Neural cell (in vitro differentiated cells): ENCODE results near the gene UQCR11. TPM values are rescaled to one million over a fixed set of nuclear protein-coding genes. Genes with fewer than 3 reads are reported as not detected.
A peak's percentile ranks its signal among the peaks of the same experiment; 100 is the strongest.

Source experiments
- H2AFZ ChIP-seq: fragments of 200-600, 300-800 bp; sonication (generic), shearing (Covaris generic); 2 replicates; pipeline ENCODE4 v1.6.0; 2014; ENCODE audit warnings: low read depth, mild to moderate bottlenecking, antibody characterized with exemption, low read length, moderate library complexity
- H3F3A ChIP-seq: fragments of 200-600 bp; shearing (Covaris generic); 2 replicates; pipeline ENCODE4 v1.6.1; 2016; ENCODE audit warnings: mild to moderate bottlenecking, moderate library complexity, mixed read lengths, antibody characterized with exemption, low read length; ENCODE audit not compliant: insufficient read depth, poor library complexity, severe bottlenecking
- H3K27ac ChIP-seq: fragments of 200-600, 300-800 bp; sonication (generic), shearing (Covaris generic); 2 replicates; pipeline ENCODE4 v1.5.1; 2014; ENCODE audit warnings: mild to moderate bottlenecking, low read length, moderate library complexity
- H3K27me3 ChIP-seq: fragments of 300-800, 200-600 bp; sonication (generic), shearing (Covaris generic); 2 replicates; pipeline ENCODE4 v1.6.0; 2014; ENCODE audit warnings: mild to moderate bottlenecking, low read depth, low read length, moderate library complexity; ENCODE audit not compliant: insufficient read depth
- H3K36me3 ChIP-seq: fragments of 300-800, 200-600 bp; sonication (generic), shearing (Covaris generic); 2 replicates; pipeline ENCODE4 v1.5.1; 2014; ENCODE audit warnings: mild to moderate bottlenecking, antibody characterized with exemption, low read length, moderate library complexity; ENCODE audit not compliant: insufficient read depth
- H3K4me2 ChIP-seq: fragments of 300-800, 200-600 bp; sonication (generic), shearing (Covaris generic); 2 replicates; pipeline ENCODE4 v1.6.0; 2014; ENCODE audit warnings: mild to moderate bottlenecking, low read length
- H3K4me3 ChIP-seq: fragments of 300-800, 200-600 bp; sonication (generic), shearing (Covaris generic); 2 replicates; pipeline ENCODE4 v1.5.1; 2014; ENCODE audit warnings: mild to moderate bottlenecking, low read length, moderate library complexity
- H3K79me2 ChIP-seq: fragments of 200-600 bp; shearing (Covaris generic); replicated peaks from 2 replicates; pipeline ENCODE4 v1.6.0; 2014; ENCODE audit warnings: mild to moderate bottlenecking, low read length, moderate library complexity; ENCODE audit not compliant: insufficient read depth
- H3K9ac ChIP-seq: fragments of 300-800, 200-600 bp; sonication (generic), shearing (Covaris generic); 2 replicates; pipeline ENCODE4 v1.6.1; 2016; ENCODE audit warnings: mild to moderate bottlenecking, low read length, mixed read lengths
- H3K9me2 ChIP-seq: fragments of 200-600 bp; shearing (Covaris generic); 2 replicates; pipeline ENCODE4 v1.6.1; 2016; ENCODE audit warnings: mild to moderate bottlenecking, low read length, mixed read lengths; ENCODE audit not compliant: insufficient read depth
- H3K9me3 ChIP-seq: fragments of 200-600, 300-800 bp; sonication (generic), shearing (Covaris generic); 2 replicates; pipeline ENCODE4 v1.6.1; 2016; ENCODE audit warnings: mild to moderate bottlenecking, mixed run types, low read length, moderate library complexity, mixed read lengths
- H4K20me1 ChIP-seq: fragments of 200-600 bp; shearing (Covaris generic); 2 replicates; pipeline ENCODE4 v1.6.1; 2016; ENCODE audit warnings: mild to moderate bottlenecking, mixed run types; ENCODE audit not compliant: insufficient read depth
- EP300 ChIP-seq: fragments of 450-650 bp; conservative IDR thresholded peaks from 2 replicates; pipeline ENCODE4 v1.6.1; 2014; ENCODE audit warnings: antibody characterized with exemption, mild to moderate bottlenecking, moderate library complexity; ENCODE audit not compliant: poor library complexity, severe bottlenecking
- EZH2 ChIP-seq: fragments of 200-600, 300-800 bp; shearing (Covaris generic), sonication (generic); IDR thresholded peaks from 2 replicates; pipeline ENCODE4 v1.6.1; 2014; ENCODE audit warnings: antibody characterized with exemption, low read length, borderline replicate concordance, mild to moderate bottlenecking; ENCODE audit not compliant: insufficient read depth, poor library complexity, severe bottlenecking
- MXI1 ChIP-seq: fragments of 450-650 bp; conservative IDR thresholded peaks from 2 replicates; pipeline ENCODE4 v1.6.1; 2014; ENCODE audit warnings: antibody characterized with exemption, mild to moderate bottlenecking; ENCODE audit not compliant: poor library complexity, severe bottlenecking
- POLR2AphosphoS5 ChIP-seq: IDR thresholded peaks from 2 replicates; pipeline ENCODE4 v1.6.1; 2012
- RAD21 ChIP-seq: fragments of 450-650 bp; conservative IDR thresholded peaks from 2 replicates; pipeline ENCODE4 v1.6.1; 2014; ENCODE audit warnings: antibody characterized with exemption, mild to moderate bottlenecking, moderate library complexity
- SMC3 ChIP-seq: fragments of 450-650 bp; conservative IDR thresholded peaks from 2 replicates; pipeline ENCODE4 v1.6.1; 2014; ENCODE audit warnings: antibody characterized with exemption, mild to moderate bottlenecking, moderate library complexity; ENCODE audit not compliant: poor library complexity
- TAF1 ChIP-seq: IDR thresholded peaks from 2 replicates; pipeline ENCODE4 v1.6.1; 2012; ENCODE audit warnings: low read depth
- polyA plus RNA-seq: library from polyadenylated mRNA; depleted of rRNA; stranded (reverse); fragments of >200 nt; gene quantifications from 2 replicates; pipeline ENCODE4 v1.2.3, GENCODE V29; 2014
- TF ChIP-seq, protein P1 (sequence below): fragments of 450-650 bp; IDR thresholded peaks from 2 replicates; pipeline ENCODE4 v1.5.1; 2014; ENCODE audit warnings: antibody characterized with exemption, mild to moderate bottlenecking, moderate library complexity; ENCODE audit not compliant: poor library complexity, severe bottlenecking

The UQCR11 gene
- polyA plus RNA-seq, 1 donor from 2014 or later = 204 TPM

DNA sequence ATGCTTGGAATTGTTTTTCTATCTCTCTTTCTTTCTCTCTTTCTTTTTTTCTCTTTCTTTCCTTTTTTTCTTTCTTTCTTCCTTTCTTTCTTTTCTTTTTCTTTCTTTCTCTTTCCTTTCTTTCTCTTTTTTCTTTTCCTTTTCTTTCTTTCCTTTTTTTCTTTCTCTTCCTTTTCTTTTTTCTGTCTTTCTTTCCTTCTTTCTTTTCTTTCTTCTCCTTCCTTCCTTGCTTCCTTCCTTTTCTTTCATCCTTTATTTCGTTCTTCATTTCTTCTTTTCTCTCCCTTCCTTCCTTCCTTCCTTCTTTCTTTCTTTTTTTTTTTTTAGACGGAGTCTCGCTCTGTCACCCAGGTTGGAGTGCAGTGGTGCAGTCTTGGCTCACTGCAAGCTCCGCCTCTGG is 35.3 kb downstream of the UQCR11 start:
- Histone ChIP-seq H3K4me2 (no peak overlapping the region), H3F3A (no peaks in the 10 kb centered on the region), H3K4me3 (no peak overlapping the region), H3K9me3 (no peaks in the 10 kb centered on the region), H2AFZ (no peak overlapping the region), H3K9ac (no peak overlapping the region), H4K20me1 (peaks cover under 1% of the 10 kb centered on the region), H3K27me3 (no peaks in the 10 kb centered on the region), H3K27ac (no peak overlapping the region), H3K79me2 (peaks cover 28% of the 10 kb centered on the region), H3K9me2 (no peaks in the 10 kb centered on the region), H3K36me3 (no peaks in the 10 kb centered on the region)
- TF ChIP-seq MXI1 (no peak), EP300 (no peak), SMC3 (no peak), TAF1 (no peak), POLR2AphosphoS5 (no peak), EZH2 (no peak)
- TF ChIP-seq, protein P1, sequence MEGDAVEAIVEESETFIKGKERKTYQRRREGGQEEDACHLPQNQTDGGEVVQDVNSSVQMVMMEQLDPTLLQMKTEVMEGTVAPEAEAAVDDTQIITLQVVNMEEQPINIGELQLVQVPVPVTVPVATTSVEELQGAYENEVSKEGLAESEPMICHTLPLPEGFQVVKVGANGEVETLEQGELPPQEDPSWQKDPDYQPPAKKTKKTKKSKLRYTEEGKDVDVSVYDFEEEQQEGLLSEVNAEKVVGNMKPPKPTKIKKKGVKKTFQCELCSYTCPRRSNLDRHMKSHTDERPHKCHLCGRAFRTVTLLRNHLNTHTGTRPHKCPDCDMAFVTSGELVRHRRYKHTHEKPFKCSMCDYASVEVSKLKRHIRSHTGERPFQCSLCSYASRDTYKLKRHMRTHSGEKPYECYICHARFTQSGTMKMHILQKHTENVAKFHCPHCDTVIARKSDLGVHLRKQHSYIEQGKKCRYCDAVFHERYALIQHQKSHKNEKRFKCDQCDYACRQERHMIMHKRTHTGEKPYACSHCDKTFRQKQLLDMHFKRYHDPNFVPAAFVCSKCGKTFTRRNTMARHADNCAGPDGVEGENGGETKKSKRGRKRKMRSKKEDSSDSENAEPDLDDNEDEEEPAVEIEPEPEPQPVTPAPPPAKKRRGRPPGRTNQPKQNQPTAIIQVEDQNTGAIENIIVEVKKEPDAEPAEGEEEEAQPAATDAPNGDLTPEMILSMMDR = no peak

DNA sequence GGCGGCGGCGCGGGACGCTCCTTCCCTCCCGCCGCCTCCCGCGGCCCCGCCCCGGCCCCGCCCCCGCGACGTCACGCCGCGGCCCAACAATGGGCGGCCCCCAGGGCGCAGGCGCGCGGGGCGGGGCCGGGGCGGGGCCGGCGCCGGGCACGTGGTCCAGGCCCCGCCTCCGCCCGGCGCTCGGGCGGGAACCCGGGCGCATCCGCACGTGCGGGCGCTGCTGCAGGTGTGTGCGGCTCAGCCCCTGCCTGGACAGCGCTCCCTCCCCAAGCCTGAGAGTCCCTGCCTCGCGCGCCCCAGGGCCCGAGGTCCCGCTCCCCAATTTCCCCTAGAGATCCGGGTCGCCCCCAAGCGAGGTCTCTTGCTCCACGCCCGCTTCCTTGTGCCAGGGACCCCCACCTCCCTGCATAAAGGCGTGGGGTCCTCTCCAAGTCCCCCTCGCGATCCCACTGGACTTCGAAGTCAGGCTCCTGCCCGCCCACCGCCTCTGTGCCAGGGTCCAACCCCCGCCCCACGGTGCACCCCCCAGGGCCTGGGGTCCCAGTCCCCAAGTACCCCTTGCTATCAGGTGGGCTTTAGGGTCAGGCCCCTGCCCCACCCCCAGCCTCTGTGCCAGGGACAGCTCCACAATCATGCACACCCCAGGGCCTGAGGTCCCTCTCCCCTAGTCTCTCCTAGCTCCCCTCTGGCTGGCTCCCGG is 36.8 kb downstream of the UQCR11 start, which contains the start of gene MEX3D:
Gene MEX3D, minus strand, starts transcription at position 6 of the 700 bp plus-strand sequence. CDS start 267 bp downstream, outside the sequence.
- Histone ChIP-seq H3K9me3 (no peaks in the 10 kb centered on the region), H3K4me3 (peak within 1 kb of the TSS; percentile 97), H2AFZ (no peak within 1 kb of the TSS), H3K4me2 (no peak within 1 kb of the TSS), H3K9me2 (no peaks in the 10 kb centered on the region), H3K79me2 (peaks cover 43% of the 10 kb centered on the region), H3K36me3 (no peaks in the 10 kb centered on the region), H4K20me1 (peaks cover 13% of the 10 kb centered on the region), H3K9ac (peak within 1 kb of the TSS; percentile 99), H3K27me3 (no peaks in the 10 kb centered on the region), H3K27ac (peak within 1 kb of the TSS; percentile 97), H3F3A (no peaks in the 10 kb centered on the region)
- TF ChIP-seq MXI1 = peak; percentile 91
- TF ChIP-seq EZH2 = no peak

DNA sequence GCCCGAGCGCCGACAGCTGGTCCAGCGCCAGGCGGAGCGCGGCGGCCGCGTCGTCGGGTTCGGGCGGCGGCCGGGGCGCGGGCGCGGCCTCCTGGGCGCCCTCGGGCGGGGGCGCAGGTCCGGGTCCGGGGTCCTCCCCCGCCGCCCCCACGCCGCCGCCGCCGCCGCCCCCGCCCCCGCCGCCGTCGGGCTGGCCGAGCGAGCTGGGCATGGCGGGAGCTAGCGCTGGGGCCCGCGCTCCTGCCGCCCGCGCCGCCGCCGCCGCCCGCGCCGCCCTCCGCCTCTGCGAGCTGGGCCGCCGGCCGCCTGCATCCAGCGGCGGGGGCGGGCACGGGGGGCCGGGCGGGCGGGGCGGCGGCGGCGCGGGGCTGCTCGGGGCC is 37.4 kb downstream of the UQCR11 start:
- Histone ChIP-seq H3K27ac (no peak overlapping the region), H3K36me3 (no peaks in the 10 kb centered on the region), H3K27me3 (no peaks in the 10 kb centered on the region), H3K4me3 (no peak overlapping the region), H3K9ac (peak overlapping the region; percentile 99), H3K4me2 (no peak overlapping the region), H2AFZ (no peak overlapping the region), H3K9me2 (no peaks in the 10 kb centered on the region), H3K79me2 (peaks cover 49% of the 10 kb centered on the region), H3F3A (no peaks in the 10 kb centered on the region), H3K9me3 (no peaks in the 10 kb centered on the region), H4K20me1 (peaks cover 19% of the 10 kb centered on the region)
- TF ChIP-seq RAD21 (no peak), MXI1 (no peak)
- TF ChIP-seq, protein P1 = no peak
